Gastroesophageal sphincter (tissue), 3 donors: ENCODE results near the gene STON1.

Experiments used
- CTCF ChIP-seq, 4 experiments: fragments of 200-600 bp in 2 of 4; fragments of 450-650 bp in 2 of 4; sonication (generic) in 1 of 4; IDR thresholded peaks; one replicate each; pipeline ENCODE4 v1.5.1; 2017 to 2019; ENCODE audit warnings: antibody characterized with exemption in 4 of 4, mild to moderate bottlenecking in 2 of 4, moderate library complexity in 2 of 4
- POLR2AphosphoS5 ChIP-seq: sonication (generic); formaldehyde crosslinking; IDR thresholded peaks from one replicate; pipeline ENCODE4 v1.6.1; 2017; ENCODE audit warnings: antibody characterized with exemption

DNA sequence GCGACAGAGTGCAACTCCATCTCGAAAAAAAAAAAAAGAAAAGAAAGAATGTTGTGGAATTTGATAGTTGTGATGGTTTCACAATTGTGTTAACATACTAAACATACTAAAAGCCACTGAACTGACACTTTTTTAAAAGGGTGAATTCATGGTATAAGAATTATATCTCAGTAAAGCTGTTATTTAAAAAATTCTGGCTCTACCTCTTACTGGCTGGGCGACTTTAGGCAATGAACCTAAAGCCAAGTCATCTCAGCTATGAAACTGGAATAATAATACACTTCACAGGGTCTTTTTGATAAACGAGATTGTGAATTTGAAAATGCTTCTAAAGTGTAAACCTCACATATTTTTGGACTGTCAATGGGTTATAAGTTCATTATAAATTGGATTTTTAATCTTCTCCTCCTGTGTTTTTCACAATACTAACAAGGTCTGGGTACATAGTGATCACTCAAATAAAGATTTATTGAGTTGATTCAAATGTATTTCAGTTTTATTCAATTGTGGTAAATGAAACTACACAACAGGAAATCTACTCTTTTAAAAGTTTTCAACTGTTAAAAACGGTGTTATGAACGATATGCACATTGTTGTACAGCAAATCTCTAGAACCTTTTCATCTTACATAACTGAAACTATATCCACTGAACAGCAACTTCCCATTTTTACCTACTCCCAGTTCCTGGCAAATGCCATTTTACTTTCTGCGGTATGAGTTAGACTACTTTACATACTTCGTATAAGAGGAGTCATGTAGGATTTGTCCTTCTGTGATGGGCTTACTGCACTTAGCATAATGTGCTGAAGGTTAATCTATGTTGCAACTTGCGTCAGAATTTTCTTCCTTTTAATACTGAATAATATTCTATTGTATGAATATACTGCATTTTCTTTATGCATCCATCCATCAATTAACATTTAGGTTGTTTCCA, 44.7 kb downstream of the STON1 start:
- no peak for TF ChIP-seq CTCF (IDR thresholded peaks at IDR 0.05)
- TF ChIP-seq POLR2AphosphoS5, result no peak
